GM21576 (cell line): ENCODE data around the gene TMEM151B.

ENCODE experiments used
- ATAC-seq: cut with Tn5 transposase; IDR thresholded peaks from one replicate; pipeline ENCODE4 v1.9.1; 2021; ENCODE audit warnings: mild to moderate bottlenecking, moderate library complexity; ENCODE audit not compliant: unreplicated experiment

Gene TMEM151B

DNA sequence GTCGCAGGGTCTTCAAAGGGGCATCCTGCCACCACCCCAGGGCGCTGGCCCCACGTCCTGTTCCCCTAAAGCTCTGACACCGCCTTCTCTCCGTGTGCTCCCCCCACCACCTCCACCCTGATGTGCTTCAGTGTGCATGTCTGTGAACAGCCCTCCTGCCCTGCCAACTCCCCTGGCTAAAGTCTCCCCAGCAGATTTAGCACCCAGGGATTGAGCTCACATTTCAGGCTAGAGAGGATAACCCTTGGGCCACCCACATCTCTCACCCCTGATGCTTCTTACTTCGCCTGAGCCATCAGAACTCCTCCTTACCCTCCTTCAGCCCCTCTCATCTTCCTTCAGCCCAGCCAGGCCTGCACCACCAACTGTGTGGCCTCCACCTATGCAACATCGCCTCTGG is 7.5 kb downstream of the TMEM151B start:
- ATAC-seq: no peak

DNA sequence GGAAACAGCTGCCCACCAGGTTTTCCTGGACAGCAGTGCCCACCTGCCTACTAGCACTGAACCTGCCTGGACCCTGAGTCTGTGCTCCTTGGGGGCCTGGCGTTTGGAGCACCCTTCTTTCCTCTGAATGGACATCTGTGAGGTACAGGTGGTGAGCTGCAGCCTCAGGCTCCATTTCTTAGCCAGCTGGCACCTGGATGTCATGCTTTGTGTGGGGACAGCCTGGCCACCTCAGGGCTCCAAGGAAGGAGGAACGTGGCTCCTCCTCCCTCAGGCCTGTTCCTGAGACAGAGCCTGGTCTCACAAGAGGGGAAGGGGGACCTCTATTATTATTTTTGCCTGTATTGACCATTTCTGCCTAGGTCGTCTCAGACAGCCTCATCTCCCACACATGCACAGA is 8.1 kb downstream of the TMEM151B start:
- no peak for ATAC-seq

DNA sequence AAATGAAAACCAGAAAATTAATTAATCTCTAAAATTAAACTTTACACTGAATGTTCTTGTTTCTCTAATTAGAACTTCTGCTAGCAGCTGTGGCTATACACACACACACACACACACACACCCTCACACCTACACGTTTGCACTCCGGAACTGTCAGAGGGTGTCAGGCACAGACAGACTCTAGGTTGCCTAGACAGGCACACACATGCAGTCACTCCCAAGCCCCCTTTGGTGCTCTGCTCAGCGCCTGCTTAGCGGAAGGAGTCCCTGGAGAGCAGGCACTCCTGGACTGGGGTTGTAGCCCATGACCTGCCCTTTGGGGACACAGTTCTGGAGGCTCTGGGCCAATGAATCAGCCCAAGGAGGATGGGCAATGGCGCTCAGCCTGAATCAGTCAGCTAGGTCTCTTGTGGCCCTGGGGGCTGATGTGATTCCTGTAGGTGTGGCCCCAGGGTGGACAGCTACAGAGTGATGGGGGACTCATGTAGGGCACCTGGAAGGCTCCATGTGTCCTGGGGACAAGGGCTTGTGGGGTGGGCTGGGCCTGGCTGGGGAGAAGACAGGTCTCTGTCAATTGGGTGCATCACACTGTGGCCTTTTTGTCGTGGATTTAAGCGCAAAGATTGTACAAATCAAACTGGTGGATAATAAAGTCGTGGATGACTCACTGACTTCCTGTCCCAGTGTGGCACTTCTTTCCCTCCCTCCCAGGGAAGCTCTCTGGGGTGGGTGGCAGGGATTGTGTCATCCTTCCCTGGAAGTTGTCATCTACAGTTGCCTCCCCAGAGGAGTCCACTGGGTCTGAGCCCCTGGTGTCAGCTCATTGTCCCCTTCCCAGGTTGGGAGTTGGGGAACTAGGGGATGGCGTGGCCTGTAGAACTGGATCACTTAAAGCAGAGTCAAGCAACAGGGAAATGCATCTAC is 8.8 kb downstream of the TMEM151B start:
- no peak for ATAC-seq

DNA sequence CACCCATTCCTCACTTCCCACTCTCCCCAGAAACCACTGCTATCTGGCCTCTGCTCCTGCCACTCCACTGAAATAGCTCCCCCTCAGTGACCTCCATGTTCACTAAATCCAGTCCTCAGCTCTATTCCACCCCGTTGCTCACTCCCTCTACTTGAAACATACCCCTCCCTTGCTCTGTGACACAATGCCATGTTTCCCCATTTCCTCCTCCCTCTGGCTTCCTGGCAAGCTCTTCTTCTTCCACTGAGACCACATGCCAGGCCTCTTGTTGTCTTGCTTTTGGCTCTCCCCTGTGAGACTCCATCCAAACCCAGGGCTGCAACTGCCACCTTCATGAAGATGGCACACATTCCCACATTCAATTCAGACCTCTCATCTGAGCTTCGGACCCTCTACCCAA is 13.9 kb downstream of the TMEM151B start:
- ATAC-seq: no peak

DNA sequence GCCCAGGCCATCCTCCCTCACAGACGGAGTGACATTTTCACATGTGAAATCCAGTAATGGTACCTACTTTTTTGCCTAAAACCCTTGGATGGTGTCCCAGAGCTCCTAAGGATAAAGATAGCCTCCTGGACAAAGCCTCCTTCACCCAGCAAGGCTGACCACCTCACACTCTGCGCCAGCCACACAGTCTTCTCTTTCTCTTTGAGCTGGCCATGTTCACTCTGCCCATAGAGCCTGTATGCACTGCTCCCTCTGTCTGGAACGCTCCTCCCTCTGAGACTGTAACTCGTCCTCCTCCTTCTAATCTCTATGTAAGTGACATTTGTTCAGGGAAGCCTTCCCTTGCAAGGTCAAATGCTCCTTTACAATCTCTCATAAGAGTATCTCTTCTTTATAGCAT is 14.6 kb downstream of the TMEM151B start:
- no peak for ATAC-seq

DNA sequence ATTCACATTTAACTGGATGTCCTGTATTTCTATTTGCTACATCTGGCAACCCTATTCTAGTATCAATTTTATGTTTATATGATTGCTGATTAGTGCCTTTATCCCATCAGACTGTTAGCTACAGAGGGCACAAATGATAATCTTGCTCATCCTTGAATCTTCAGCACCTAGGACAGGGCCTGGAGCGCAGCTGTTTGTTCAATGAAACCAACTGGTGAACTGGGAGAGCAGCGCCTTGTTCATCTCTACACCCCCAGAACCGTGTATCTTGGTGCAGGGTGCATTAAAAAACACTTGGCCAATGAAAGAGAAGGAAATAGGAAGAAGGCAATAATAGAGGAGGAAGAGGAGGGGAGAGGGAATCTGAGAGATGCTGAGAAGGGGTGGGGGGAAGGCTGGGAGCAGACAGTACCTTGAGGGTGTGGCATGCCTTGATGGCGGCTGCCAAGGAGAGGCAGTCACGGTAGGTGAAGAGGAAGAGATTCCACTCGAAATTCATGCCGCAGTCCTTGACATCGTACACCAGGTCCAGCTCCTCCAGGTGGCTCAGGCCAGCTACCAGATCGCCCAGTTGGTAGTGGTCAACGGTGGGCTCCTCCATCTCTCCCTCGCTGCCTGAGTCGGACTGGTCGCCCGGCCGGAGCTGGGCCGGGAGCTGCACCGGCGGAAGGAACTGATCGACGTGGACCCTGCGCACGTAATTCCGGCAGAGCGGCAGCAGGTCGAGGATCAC is 15.5 kb downstream of the TMEM151B start:
- no peak for ATAC-seq

DNA sequence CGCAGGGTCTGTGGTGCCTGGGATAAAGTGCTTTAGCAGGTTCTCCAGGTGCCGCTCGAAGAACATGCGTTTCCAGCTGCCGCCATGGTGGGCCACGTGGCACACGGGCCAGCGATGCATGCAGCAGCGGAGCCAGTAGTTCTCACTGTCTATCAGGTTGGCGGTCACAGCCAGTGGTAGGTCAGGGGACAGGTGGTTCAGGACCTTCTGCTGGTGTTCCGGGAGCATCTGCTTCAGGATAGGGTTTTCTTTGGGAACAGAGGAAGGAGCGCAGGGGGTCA is 16.0 kb downstream of the TMEM151B start:
- ATAC-seq: no peak

DNA sequence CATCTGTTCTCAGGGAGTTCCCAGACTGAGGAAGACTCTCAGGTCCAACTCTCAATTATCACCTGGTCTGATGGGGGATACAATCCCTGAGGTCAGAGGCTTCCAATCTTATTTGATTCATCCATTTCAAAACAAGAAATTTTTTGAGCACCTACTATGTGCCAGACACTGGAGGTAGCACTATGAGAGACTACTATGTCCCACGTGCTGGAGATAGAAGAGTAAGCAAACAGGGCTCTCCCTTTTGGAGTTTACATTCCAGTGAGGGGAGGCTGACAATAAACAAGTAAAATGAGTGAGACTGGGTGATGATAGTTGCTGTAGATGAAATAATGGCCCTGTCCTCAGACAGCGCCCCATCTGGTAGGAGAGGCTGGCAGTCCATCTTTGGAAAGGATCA is 16.5 kb downstream of the TMEM151B start:
- ATAC-seq: no peak

DNA sequence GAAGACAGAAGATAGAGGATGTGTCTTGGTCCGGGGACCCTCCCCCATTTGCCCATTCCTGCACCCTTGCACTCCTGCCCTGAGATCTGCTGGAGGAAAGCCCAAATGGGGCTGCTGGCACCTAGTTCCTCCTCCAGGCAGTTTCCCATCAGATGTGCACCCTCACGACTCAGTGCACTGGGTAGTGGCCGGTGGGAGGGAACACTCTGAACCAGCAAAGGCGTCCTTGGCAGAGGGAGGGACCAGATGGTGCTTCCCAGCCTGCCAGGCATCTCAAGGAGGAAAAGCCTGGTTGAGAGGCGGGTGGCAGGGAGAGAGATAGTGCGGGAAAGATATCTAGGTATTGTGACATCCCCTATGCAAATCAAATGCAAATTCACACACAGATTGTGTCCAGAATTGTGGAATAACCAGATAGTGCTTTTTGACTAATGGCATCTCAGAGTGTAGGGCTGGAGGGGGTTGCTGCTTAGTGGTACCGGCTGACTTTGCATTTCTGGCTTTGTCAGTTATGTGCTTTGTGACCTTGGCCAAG is 19.5 kb downstream of the TMEM151B start:
- no peak for ATAC-seq

DNA sequence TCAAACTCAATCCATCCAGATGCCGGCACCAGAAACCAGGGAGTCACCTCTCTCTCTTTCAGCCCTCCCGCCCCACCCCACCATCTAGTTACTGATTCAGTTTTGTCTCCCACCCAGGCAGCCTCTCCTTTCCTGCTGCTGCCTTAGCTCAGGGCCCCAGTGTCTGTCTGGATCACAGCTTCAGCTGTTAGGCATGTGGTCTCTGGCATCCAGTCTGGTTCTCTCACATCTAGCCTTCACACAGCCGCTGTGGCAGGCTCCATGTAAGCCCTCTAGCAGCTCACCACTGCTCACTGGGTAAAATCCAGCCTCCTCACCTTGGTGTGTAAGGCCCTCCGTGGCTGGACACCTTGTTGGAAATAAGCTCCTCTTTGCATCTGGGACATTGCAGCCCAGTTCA is 21.6 kb downstream of the TMEM151B start:
- no peak for ATAC-seq

DNA sequence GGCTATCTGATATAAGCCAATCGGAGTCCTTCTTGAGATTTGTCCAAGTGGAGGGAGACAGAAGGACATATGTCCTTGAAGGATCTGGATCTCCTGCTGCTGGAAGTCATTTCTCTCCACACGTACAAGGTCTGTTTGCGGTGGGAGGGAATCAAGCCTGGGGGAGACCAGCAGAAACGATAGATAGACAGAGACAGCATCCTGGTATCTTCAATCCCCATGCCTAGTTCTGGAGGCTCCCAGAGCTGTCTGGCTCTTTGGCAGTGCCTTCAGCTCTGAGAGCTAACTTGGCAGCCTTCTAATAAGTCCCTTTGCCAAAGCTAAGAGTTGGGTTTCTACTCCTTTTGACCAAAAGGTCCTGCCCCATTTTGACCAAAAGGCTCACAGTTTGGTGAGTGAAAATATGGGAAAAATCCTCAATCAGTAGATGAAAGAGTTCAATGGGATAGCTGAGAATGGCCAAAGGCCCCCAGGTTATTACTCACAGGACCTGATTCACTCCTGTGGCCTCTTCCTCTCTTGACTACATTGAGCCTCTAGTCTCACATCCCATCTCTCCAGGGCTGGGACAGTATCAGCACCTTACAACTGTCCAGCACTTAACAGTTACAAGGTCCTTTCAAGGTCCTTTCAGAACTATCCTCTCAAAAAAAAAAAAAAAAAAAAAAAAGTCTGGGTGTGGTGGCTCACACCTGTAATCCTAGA is 22.6 kb downstream of the TMEM151B start:
- no peak for ATAC-seq

DNA sequence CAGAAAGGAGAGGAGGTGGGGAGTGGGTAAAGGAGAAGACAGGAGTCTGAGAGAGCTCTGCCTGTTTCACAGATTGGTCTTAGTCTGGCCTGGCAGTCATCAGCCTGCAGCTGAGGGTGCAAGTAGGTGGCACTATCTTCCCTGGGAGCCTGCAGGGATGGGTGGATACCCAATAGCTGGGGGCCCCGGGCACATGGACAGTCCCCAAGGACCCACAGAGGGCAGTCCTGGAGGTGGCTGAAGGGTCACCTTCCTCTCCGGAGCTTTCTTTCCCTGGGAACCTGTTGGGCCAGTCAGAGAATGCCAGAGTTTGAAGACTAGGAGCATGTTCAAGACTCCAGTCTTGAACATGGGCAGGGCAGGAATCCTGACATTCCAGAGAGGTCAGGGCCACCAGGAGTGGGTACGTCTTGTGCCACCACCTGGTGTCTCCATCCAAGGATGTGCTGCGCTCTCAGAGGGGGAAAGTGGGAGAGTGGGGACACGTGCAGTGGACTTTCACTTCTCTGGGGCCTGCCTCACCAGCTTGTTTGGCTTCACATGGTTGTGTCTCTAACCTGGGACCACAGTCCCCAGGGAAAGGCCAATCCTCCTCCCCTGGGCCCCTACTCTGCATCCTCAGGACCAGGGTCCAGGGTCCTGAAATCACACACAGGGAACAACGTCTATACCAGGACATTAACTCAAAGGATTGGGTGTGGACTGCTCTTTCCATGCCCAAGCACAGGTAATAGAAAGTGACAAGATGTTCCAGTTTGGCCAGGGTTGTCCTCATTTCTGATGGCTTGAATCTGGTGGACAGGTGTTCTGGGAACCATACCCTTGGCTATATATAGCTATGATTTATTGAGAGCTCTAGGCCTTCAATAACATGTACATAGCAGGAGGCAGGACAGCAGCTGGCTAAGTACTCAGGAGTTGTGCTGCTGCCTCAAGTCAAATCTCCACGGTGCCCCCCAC is 24.9 kb downstream of the TMEM151B start:
- no peak for ATAC-seq

DNA sequence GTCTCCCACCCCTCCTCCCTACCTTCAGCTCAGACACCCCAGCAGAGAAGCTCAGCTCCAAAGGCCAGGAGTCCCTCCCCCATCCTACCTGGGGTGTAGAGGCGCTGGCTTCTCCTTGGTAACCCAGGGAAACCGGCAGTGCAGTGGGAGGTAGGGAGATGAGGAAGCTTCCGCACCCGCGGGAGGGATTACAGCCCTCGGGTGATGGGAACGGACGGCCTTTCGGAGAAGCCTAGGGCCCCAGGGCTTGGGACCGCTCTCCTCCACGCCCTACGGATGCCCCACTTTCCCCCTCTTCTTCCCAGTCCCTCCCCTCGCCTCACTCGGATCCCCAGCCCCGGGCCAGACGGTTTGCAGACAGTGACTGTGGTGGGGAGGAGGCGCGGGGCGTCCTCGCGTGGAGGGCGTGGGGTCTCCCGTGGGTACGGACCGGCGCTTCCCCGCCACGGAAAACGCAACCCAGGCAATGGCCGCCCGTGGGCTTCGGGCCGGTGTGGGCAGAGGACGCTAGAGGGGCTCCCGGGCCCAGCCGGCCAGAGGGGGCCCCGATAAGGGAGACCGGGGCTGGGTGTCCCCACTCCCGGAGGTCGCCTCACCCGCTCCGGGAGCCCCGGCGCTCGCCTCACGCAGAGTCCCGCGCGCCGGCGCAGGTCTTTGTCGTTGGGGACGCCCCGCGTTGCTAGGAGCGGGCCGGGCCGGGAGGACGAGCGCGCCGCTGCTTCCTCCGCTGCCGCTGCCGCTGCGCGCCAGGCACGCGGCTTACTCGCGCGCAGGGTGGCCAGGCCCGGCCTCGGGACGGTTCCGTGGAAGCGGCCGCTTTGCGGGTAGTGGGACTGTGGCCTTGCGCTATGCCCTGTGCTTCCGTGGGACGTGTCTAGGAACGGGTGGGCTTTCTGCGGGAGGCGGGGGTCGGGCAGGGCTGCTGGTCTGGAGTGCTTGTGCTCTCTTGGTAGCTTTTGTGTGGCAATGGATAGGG is 27.1 kb downstream of the TMEM151B start:
- ATAC-seq: no peak

DNA sequence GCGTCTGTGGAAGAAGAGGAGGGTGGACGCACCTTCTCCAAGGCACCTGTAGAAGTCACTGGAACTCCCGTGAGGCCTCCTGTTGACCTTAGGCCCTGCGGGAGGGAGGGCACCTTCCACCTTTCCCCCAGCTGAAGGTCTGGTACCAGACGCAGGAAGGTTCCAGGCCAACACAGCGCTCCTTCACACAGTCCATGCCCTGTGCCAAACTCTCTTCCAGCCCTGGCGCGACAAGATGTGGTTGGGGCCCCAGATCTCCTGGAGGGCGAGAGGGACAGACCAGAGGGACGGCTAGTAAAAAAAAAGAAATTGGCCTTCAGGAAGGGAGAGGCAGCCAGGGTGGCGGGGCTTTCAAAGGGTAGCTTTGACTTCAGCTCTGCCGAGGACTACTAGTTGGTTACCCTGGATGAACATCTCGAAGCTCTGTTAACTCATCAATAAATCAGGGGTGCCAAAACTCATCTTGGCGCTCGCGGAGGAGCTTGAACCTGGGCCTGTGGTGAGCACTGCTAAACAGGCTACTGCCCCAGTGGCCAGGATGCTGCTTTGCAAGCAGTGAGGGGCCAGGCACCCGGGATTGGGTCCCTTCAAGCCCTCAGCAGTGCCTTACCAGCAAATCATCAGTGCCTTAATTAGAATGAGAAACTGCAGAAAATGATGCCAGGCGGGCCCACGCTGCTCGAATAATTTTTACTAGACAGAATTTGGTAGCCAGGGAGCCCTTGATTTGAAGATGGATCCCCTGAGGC is 28.0 kb downstream of the TMEM151B start:
- ATAC-seq: no peak

DNA sequence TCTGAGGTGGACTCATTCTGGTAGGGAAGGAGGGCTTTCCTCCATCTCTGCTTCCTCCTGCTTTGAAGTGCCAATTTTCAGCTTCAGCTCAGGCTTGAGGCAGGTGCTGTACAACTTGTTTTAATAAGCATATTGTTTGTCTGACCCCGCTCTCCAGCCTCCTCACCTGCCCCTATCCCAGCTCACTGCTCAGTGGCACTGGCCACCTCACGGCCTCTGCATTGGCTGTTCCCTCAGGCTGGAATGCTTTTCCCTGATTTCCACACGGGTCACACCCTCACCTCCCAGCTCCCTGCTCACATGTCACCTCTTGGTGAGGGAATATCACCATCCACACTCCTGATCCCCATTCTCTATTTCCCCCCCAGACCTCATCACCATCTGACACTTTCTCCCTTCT is 28.6 kb downstream of the TMEM151B start:
- no peak for ATAC-seq

DNA sequence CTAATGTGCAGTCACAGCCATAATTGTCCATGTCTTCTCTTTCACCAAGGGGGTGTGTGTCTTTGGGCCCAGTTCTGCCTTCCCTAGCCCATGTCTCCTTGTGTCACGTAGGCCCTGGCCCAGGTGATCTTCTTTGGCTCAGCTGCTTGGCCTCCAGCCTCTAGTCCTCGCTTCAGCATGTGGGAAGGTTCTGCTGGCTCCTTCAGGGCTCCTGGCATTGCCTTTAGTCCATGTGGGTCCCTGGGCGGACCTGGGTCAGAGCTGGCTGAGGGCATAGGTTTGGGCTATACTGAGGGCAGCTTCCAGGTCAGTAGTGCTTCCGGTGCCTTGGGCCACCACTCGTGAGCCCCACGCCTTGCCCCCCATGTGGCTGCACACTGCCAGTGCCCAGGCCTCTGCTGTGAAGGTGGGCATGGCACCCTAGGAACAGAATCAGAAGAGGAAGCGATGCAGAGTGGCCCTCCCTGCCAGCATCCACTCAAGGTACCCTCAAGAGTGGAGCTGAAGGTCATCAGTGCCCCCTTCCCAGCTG is 30.1 kb downstream of the TMEM151B start:
- no peak for ATAC-seq

DNA sequence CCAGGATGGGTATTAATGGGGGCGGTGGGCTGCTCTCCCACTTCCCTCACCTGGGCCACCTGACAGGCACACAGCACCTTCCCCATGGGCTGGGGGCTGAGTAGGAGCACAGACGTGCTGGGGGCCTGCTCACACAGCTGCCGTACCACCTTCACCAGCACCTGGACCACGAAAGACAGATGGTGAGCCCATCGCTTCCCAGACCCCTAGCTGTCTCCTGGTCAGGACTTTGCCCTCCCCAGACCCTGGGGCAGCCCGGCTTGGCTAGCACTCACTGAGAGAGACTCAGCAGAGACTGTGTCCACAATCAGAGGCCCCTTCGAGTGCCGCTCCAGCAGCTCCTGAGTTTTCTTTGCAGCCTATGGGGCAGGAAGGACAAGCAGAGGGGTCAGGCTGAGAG is 30.9 kb downstream of the TMEM151B start:
- no peak for ATAC-seq
